IPS-15b (cell line): ENCODE results near the gene CTH.

Experiments used
- H3K27me3 ChIP-seq: one replicate; pipeline ENCODE4 v1.6.1; 2013; ENCODE audit warnings: low read length; ENCODE audit not compliant: control insufficient read depth, insufficient read depth
- H3K36me3 ChIP-seq: one replicate; pipeline ENCODE4 v1.6.1; 2013; ENCODE audit warnings: low read length; ENCODE audit not compliant: control insufficient read depth, insufficient read depth
- H3K4me1 ChIP-seq: one replicate; pipeline ENCODE4 v1.6.1; 2013; ENCODE audit warnings: mild to moderate bottlenecking, low read length; ENCODE audit not compliant: control insufficient read depth, insufficient read depth
- H3K4me3 ChIP-seq: one replicate; pipeline ENCODE4 v1.5.1; 2013; ENCODE audit warnings: low read depth, low read length
- H3K9ac ChIP-seq: one replicate; pipeline ENCODE4 v1.6.1; 2013; ENCODE audit warnings: low read depth, mild to moderate bottlenecking, low read length
- H3K9me3 ChIP-seq: one replicate; pipeline ENCODE4 v1.6.1; 2013; ENCODE audit warnings: mild to moderate bottlenecking, low read length; ENCODE audit not compliant: control insufficient read depth, insufficient read depth

CTH gene

GRCh38 chr1:70384542-70384941, 26.5 kb upstream of the CTH start:
- H3K4me1 ChIP-seq, result no peaks in the 10 kb centered on the region
- no peaks in the 10 kb centered on the region for H3K9me3 ChIP-seq
- H3K36me3 ChIP-seq, result no peaks in the 10 kb centered on the region
- H3K4me3 ChIP-seq, result no peak overlapping the region
- no peak overlapping the region for H3K9ac ChIP-seq
- H3K27me3 ChIP-seq, result no peaks in the 10 kb centered on the region

DNA sequence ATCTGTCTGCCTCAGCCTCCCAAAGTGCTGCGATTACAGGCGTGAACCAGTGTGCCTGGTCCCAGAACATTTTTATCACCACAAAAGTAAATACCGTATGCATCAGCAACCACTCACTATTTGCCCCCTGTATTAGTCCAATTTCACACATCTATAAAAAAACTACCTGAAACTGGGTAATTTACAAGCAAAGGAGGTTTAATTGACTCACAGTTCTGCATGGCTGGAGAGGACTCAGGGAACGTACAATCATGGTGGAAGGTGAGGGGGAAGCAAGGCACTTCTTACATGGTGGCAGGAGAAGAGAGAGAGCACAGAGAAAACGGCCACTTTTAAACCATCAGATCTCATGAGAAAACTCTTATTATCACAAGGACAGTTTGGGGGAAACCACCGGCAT, 25.6 kb upstream of the CTH start:
- Histone ChIP-seq H3K4me3 (no peak overlapping the region), H3K4me1 (no peaks in the 10 kb centered on the region), H3K27me3 (no peaks in the 10 kb centered on the region), H3K9me3 (no peaks in the 10 kb centered on the region), H3K36me3 (no peaks in the 10 kb centered on the region), H3K9ac (no peak overlapping the region)

- Histone ChIP-seq H3K4me3 (no peak overlapping the region), H3K9me3 (no peaks in the 10 kb centered on the region), H3K27me3 (no peaks in the 10 kb centered on the region), H3K4me1 (no peaks in the 10 kb centered on the region), H3K9ac (no peak overlapping the region), H3K36me3 (no peaks in the 10 kb centered on the region)
Observed at GRCh38 chr1:70386121-70386520, 24.9 kb upstream of the CTH start.

- H3K36me3 ChIP-seq, result no peaks in the 10 kb centered on the region
Observed at GRCh38 chr1:70387507-70387906, 23.6 kb upstream of the CTH start.

DNA sequence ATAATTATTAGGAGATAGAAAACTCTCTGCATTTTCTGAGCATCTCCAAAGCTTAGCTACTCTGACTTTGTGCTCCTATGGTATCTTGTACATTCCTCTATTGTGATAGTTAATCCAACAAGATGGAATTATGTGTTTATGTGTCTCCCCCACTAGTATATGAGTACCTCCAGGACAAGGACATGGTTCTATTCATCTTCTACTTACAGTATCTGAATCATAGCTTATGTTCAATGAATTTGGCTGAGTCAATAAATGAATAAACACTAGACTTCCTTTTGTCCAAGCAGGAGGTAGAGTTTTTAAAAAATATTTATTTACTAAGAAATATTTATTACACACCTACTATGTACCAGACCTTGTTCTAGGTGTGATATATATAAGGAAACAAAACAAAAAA, 18.4 kb upstream of the CTH start:
- no peaks in the 10 kb centered on the region for H3K4me1 ChIP-seq
- H3K27me3 ChIP-seq, result no peaks in the 10 kb centered on the region
- H3K36me3 ChIP-seq, result no peaks in the 10 kb centered on the region

More at GRCh38 chr1:70387507-70387906, 23.6 kb upstream of the CTH start:
- H3K4me1 ChIP-seq, result no peaks in the 10 kb centered on the region
- no peak overlapping the region for H3K9ac ChIP-seq
- no peak overlapping the region for H3K4me3 ChIP-seq
- no peaks in the 10 kb centered on the region for H3K27me3 ChIP-seq
- H3K9me3 ChIP-seq, result no peaks in the 10 kb centered on the region

DNA sequence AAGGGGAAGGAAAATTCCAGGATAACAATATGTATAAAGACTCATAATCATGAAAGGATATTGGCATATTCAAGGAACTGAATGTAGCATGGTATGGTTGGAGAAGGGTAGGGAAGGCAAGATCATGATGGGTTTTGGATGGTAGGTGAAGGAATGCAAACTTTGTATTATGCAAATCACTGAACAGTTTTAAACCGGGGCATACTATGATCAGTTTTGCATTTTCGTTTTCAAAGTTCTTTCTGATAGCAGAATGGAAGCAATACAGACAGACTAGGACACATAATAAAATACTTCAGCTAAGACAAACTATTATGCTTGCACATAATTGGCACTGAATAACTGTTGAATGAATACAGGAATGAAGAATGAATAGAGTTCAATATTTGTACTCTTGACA, 14.5 kb upstream of the CTH start:
- Histone ChIP-seq H3K4me1 (no peaks in the 10 kb centered on the region), H3K36me3 (no peaks in the 10 kb centered on the region), H3K4me3 (no peak overlapping the region), H3K27me3 (no peaks in the 10 kb centered on the region), H3K9me3 (no peaks in the 10 kb centered on the region), H3K9ac (no peak overlapping the region)

More for the DNA sequence above, 18.4 kb upstream of the CTH start:
- no peak overlapping the region for H3K9ac ChIP-seq
- H3K9me3 ChIP-seq, result no peaks in the 10 kb centered on the region
- H3K4me3 ChIP-seq, result no peak overlapping the region

- H3K27me3 ChIP-seq, result no peaks in the 10 kb centered on the region
- H3K36me3 ChIP-seq, result no peaks in the 10 kb centered on the region
- H3K4me1 ChIP-seq, result no peaks in the 10 kb centered on the region
- no peaks in the 10 kb centered on the region for H3K9me3 ChIP-seq
- H3K9ac ChIP-seq, result no peak overlapping the region
- H3K4me3 ChIP-seq, result no peak overlapping the region
Observed at GRCh38 chr1:70397013-70397412, 14.1 kb upstream of the CTH start.

GRCh38 chr1:70400335-70400734, 10.7 kb upstream of the CTH start:
- no peaks in the 10 kb centered on the region for H3K27me3 ChIP-seq
- no peaks in the 10 kb centered on the region for H3K9me3 ChIP-seq
- no peak overlapping the region for H3K4me3 ChIP-seq
- H3K9ac ChIP-seq, result no peak overlapping the region
- H3K4me1 ChIP-seq, result no peaks in the 10 kb centered on the region
- no peaks in the 10 kb centered on the region for H3K36me3 ChIP-seq

- H3K9ac ChIP-seq, result no peak overlapping the region
Observed at GRCh38 chr1:70401974-70402373, 9.1 kb upstream of the CTH start.

GRCh38 chr1:70403759-70404158, 7.3 kb upstream of the CTH start:
- no peaks in the 10 kb centered on the region for H3K9me3 ChIP-seq
- no peaks in the 10 kb centered on the region for H3K4me1 ChIP-seq
- no peaks in the 10 kb centered on the region for H3K27me3 ChIP-seq
- H3K4me3 ChIP-seq, result no peak overlapping the region
- no peak overlapping the region for H3K9ac ChIP-seq
- H3K36me3 ChIP-seq, result no peaks in the 10 kb centered on the region

More at GRCh38 chr1:70401974-70402373, 9.1 kb upstream of the CTH start:
- H3K9me3 ChIP-seq, result no peaks in the 10 kb centered on the region
- no peaks in the 10 kb centered on the region for H3K27me3 ChIP-seq
- no peaks in the 10 kb centered on the region for H3K4me1 ChIP-seq
- H3K36me3 ChIP-seq, result no peaks in the 10 kb centered on the region
- H3K4me3 ChIP-seq, result no peak overlapping the region

- Histone ChIP-seq H3K4me3 (no peak overlapping the region), H3K9me3 (no peaks in the 10 kb centered on the region), H3K36me3 (no peaks in the 10 kb centered on the region), H3K27me3 (no peaks in the 10 kb centered on the region), H3K4me1 (peaks cover 4% of the 10 kb centered on the region), H3K9ac (no peak overlapping the region)
Observed at GRCh38 chr1:70405780-70406416, 5.2 kb upstream of the CTH start.

DNA sequence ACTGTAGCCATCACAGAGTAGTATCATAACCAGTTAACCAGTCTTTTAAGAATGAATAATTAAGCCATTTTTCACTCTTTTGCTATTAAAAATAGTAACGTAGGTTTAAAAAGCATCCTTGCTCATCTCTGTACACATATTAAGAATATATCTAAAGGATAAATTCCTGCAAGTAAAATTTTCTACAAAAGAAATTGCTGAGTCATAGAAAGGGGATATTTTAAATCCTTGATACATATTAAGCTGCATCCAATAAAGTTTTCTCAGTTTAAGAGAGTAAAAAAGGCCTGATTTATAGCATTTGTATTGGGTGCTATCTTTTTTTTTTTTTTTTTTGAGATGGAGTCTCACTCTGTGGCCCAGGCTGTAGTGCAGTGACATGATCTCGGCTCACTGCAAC, 1.9 kb upstream of the CTH start:
- no peak overlapping the region for H3K4me3 ChIP-seq
- H3K36me3 ChIP-seq, result no peaks in the 10 kb centered on the region
- H3K9ac ChIP-seq, result no peak overlapping the region
- H3K9me3 ChIP-seq, result no peaks in the 10 kb centered on the region
- no peaks in the 10 kb centered on the region for H3K27me3 ChIP-seq
- peaks cover 4% of the 10 kb centered on the region for H3K4me1 ChIP-seq
